H1 (cell line): ENCODE measurements around the gene FAAP100. TPM values are rescaled to one million over a fixed set of nuclear protein-coding genes. Genes with fewer than 3 reads are reported as not detected.

Experiments
- BRCA1 ChIP-seq: IDR thresholded peaks from 2 replicates; pipeline ENCODE4 v1.6.1; 2012; ENCODE audit warnings: low read depth, low read length, improper control_type of control experiment
- EP300 ChIP-seq, 2 experiments: IDR thresholded peaks; 1 replicate in 1 of 2; 2 replicates in 1 of 2; pipeline ENCODE4 v1.6.1; 2011 to 2012; ENCODE audit warnings: low read depth in 2 of 2, low read length in 2 of 2, mild to moderate bottlenecking in 2 of 2, borderline replicate concordance in 1 of 2, inconsistent platforms in 1 of 2, moderate library complexity in 1 of 2
- MAFK ChIP-seq: IDR thresholded peaks from 2 replicates; pipeline ENCODE4 v1.6.1; 2012; ENCODE audit warnings: low read depth, mild to moderate bottlenecking, improper control_type of control experiment, low read length
- RXRA ChIP-seq: IDR thresholded peaks from 2 replicates; pipeline ENCODE4 v1.6.1; 2011; ENCODE audit warnings: low read depth, mild to moderate bottlenecking, low read length, moderate library complexity; ENCODE audit not compliant: insufficient read depth
- SRF ChIP-seq: IDR thresholded peaks from 2 replicates; pipeline ENCODE4 v1.6.1; 2011; ENCODE audit warnings: mild to moderate bottlenecking, low read depth, low read length, moderate library complexity
- polyA plus RNA-seq, 7 experiments: library from polyadenylated mRNA; depleted of rRNA in 3 of 7; stranded (reverse) in 5 of 7; unstranded in 2 of 7; fragments of >200 nt in 5 of 7; fragments of 200-250 nt in 2 of 7; gene quantifications; 1 replicate in 5 of 7; 2 replicates in 1 of 7; 4 replicates in 1 of 7; pipeline versions ENCODE4 v1.2.1 to v1.2.3, GENCODE V29; 2011 to 2013; ENCODE audit warnings: missing spikeins in 2 of 7, mixed read lengths in 2 of 7
- total RNA-seq: library from RNA; stranded (reverse); fragmentation: NEBNext Ultra II Directional; extraction: Animal tissue kit (Norgen Biotek cat#: 25700); gene quantifications from 2 replicates; pipeline ENCODE4 v1.2.1, GENCODE V29; 2021

Gene FAAP100
- total and polyA plus RNA-seq, 2 of the 8 experiments (the other 6 are each of a cell fraction or from before 2014, with no cell fraction given), result 23.2 to 41.8 TPM

DNA sequence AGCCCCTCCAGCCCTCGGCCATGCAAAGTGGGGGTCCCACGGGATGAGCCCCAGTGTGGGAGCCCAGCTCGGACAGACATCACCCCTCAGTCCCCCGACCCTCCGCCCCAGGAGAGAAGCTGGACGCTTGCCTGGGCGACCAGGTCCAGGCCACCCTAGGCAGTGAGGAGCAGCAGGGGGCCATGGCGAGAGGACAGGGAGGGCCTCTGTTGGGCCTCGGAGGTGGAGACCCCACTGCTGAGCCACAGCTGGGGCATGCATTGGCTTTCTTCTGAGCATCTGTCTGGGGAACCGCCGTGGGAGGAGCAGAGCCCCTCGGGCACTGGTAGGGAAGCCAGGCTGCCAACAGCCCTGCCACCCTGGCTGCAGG lies 52.6 kb downstream of the FAAP100 start (continued):
- TF ChIP-seq MAFK, result no peak
- TF ChIP-seq RXRA, result no peak
- no peak for TF ChIP-seq EP300 (IDR thresholded peaks at IDR 0.05; ENCODE audit: borderline replicate concordance in 1 of 2, low read depth in 2 of 2, low read length in 2 of 2)
- no peak for TF ChIP-seq BRCA1
- no peak for TF ChIP-seq SRF
